ACC112 (cell line): ENCODE measurements around the gene MRPL30.
"Not testable (repeated sequence)": the region's sequence is repeated elsewhere in the genome, so short reads cannot be mapped to it uniquely, and the experiment has no call there.

Experiments used
- H2AFZ ChIP-seq: fragments of 200-600 bp; sonication (generic); one replicate; pipeline ENCODE4 v1.6.0; 2017; ENCODE audit warnings: antibody characterized with exemption, low read length; ENCODE audit not compliant: unreplicated experiment
- H3K27ac ChIP-seq: fragments of 200-600 bp; sonication (generic); 2 replicates; pipeline ENCODE4 v1.5.1; 2014; ENCODE audit warnings: low read depth, mild to moderate bottlenecking, antibody characterized with exemption, low read length, moderate library complexity
- H3K27me3 ChIP-seq: fragments of 200-600 bp; sonication (generic); 2 replicates; pipeline ENCODE4 v1.6.1; 2014; ENCODE audit warnings: mild to moderate bottlenecking, antibody characterized with exemption, low read length, moderate library complexity, mixed read lengths; ENCODE audit not compliant: insufficient read depth
- H3K36me3 ChIP-seq: fragments of 200-600 bp; sonication (generic); 2 replicates; pipeline ENCODE4 v1.6.1; 2016; ENCODE audit warnings: mild to moderate bottlenecking, antibody characterized with exemption, low read length, moderate library complexity, mixed read lengths; ENCODE audit not compliant: insufficient read depth
- H3K4me1 ChIP-seq: fragments of 200-600 bp; sonication (generic); one replicate; pipeline ENCODE4 v1.6.1; 2016; ENCODE audit warnings: low read length, mixed read lengths; ENCODE audit not compliant: insufficient read depth, unreplicated experiment, control insufficient read depth
- H3K4me3 ChIP-seq: fragments of 200-600 bp; sonication (generic); 2 replicates; pipeline ENCODE4 v1.5.1; 2014; ENCODE audit warnings: mild to moderate bottlenecking, low read depth, low read length
- H3K79me2 ChIP-seq: fragments of 200-600 bp; sonication (generic); one replicate; pipeline ENCODE4 v1.6.0; 2016; ENCODE audit warnings: low read length; ENCODE audit not compliant: control insufficient read depth, unreplicated experiment, insufficient read depth

The MRPL30 gene

GRCh38 chr2:99180755-99181623 lies at the start of gene MRPL30, which contains the start of gene MITD1:
Gene MRPL30, plus strand, starts transcription at chr2:99181184. Its CDS starts 5,020 bp downstream, at chr2:99186204.
Gene MITD1, minus strand, starts transcription at chr2:99181058. Its CDS starts 77 bp downstream, at chr2:99180981.
- Histone ChIP-seq H3K36me3 (no peaks in the 10 kb centered on the region), H3K27ac (peak within 1 kb of the TSS; percentile 62), H2AFZ (peak within 1 kb of the TSS; percentile 96), H3K4me3 (peak within 1 kb of the TSS; percentile 97), H3K4me1 (peaks cover 17% of the 10 kb centered on the region), H3K27me3 (no peaks in the 10 kb centered on the region), H3K79me2 (peaks cover 78% of the 10 kb centered on the region)

DNA sequence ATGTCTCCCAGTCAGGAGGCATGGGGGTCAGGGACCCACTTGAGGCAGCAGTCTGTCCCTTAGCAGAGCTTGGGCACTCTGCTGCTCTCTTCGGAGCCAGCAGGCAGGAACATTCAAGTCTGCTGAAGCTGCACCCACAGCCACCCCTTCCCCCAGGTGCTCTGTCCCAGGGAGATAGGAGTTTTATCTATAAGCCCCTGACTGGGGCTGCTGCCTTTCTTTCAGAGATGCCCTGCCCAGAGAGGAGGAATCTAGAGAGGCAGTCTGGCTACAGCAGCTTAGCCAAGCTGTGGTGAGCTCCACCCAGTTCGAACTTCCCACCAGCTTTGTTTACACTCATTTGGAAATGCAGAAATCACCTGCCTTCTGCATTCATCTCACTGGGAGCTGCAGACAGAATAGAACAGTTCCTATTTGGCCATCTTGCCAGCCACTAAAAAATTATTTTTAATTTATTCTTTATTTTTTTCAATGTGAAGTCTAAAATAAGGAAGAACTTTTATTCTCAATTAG lies 45.9 kb upstream of the MRPL30 start:
- H3K4me3 ChIP-seq, H3K27me3 ChIP-seq, H3K4me1 ChIP-seq, H2AFZ ChIP-seq, H3K79me2 ChIP-seq, H3K27ac ChIP-seq, H3K36me3 ChIP-seq: not testable (repeated sequence)

GRCh38 chr2:99139003-99139402 lies 42.0 kb upstream of the MRPL30 start:
- Histone ChIP-seq H3K27ac (no peak overlapping the region), H3K79me2 (no peaks in the 10 kb centered on the region), H3K4me1 (no peaks in the 10 kb centered on the region), H3K36me3 (no peaks in the 10 kb centered on the region), H2AFZ (no peak overlapping the region), H3K4me3 (no peak overlapping the region), H3K27me3 (peaks cover 6% of the 10 kb centered on the region; the same call in 1 of the 2 replicates)

GRCh38 chr2:99140056-99140859 lies 40.7 kb upstream of the MRPL30 start:
- H3K27ac ChIP-seq: no peak overlapping the region
- peak overlapping the region; percentile 48 for H2AFZ ChIP-seq
- H3K79me2 ChIP-seq: no peaks in the 10 kb centered on the region
- no peaks in the 10 kb centered on the region for H3K36me3 ChIP-seq
- no peaks in the 10 kb centered on the region for H3K4me1 ChIP-seq
- H3K27me3 ChIP-seq: peaks cover 6% of the 10 kb centered on the region; the same call in 1 of the 2 replicates
- peak overlapping the region; percentile 87 for H3K4me3 ChIP-seq

DNA sequence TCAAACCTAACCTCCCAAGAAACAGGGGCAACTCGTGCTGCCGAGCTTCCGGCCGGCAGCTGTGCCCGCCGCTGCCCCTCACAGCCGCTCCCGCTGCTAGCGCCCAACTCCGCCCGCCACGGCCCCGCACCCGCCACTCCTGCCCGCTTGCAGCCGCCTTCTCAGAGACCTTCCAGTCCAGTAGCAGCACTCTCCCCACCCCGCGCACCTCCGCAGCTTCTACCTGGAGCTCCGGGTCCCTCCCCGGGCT lies 40.2 kb upstream of the MRPL30 start:
- peak overlapping the region; percentile 87 for H3K4me3 ChIP-seq
- H3K27me3 ChIP-seq: peaks cover 6% of the 10 kb centered on the region; the same call in 1 of the 2 replicates
- H3K36me3 ChIP-seq: no peaks in the 10 kb centered on the region
- no peak overlapping the region for H3K27ac ChIP-seq
- peak overlapping the region; percentile 48 for H2AFZ ChIP-seq
- no peaks in the 10 kb centered on the region for H3K79me2 ChIP-seq
- no peaks in the 10 kb centered on the region for H3K4me1 ChIP-seq

DNA sequence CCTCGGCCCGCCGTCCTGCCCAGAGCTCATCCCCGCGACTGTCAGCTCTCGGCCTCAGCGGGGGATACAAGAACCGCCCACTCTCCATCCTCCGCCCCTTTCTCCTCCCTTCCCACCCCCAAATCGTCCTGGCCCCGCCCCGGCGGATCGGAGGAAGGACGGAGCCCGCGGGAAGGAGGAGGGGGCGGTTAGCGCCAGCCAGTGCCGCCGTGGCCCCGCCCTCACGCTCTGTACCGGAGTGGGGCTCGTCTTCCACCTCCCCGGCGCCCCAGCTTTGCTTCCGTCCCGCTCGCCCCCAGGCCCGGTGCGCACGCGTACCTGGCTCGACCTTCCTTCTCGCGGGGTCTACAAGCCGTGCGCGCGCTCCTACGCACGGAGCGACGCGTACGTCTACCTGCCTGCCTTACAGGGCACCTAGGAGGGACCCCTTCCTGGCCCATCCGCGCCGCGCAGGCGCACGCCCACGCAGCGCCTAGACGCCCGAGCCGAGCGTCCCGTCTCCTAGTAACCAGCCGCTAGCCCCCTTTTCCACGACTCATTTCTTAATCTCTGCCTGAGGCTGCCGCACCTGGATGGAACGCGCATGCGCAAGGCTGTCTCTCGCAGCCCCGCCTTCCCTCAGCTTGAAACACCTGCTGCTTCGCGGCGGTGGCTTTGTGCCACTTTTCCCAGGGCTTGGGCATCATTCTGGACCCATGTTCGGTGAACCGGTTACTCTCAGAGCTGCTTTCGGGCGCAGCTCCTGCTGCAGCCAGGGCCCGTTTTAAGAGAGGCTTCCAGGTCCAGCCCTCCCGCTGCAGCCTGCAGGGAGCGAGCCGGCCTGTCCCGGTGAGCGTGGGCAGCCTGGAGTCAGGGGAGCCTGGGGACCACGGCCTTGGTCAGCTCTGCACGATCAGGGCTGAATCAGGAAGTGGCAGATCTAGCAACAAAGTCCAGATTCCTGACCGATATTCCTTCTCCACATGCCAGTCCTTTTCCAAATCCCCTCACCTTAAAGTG lies 39.6 kb upstream of the MRPL30 start, which contains the start of gene C2orf15:
Gene C2orf15 (plus strand): TSS at position 598 of the 999 bp plus-strand sequence. CDS start 8,852 bp downstream, outside the sequence.
- peaks cover 6% of the 10 kb centered on the region; the same call in 1 of the 2 replicates for H3K27me3 ChIP-seq
- no peaks in the 10 kb centered on the region for H3K4me1 ChIP-seq
- H3K4me3 ChIP-seq: peak within 1 kb of the TSS; percentile 87
- no peak within 1 kb of the TSS for H3K27ac ChIP-seq
- H2AFZ ChIP-seq: peak within 1 kb of the TSS; percentile 66
- no peaks in the 10 kb centered on the region for H3K79me2 ChIP-seq
- H3K36me3 ChIP-seq: no peaks in the 10 kb centered on the region

DNA sequence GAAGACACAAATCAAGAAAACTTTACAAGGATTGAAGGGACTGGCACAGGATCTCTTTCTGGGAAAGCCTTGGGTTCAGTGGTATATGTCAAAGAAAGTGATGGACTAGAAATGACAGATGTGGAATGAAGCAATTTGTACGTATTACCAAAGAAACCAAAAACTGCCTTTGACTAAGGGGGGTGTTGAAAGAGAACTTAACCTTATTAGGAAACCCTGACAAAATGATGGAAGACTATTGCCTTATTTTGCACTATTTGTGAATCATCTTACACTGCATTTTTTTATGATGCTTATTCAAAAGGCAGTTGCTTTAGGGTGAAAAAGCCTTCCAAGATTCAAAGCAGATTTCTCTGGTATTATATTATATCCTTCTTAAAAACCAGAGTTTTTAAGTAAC lies 30.3 kb upstream of the MRPL30 start:
- Histone ChIP-seq H3K36me3 (no peaks in the 10 kb centered on the region), H3K79me2 (no peaks in the 10 kb centered on the region), H3K27me3 (no peaks in the 10 kb centered on the region), H3K27ac (no peak overlapping the region), H2AFZ (no peak overlapping the region), H3K4me3 (no peak overlapping the region), H3K4me1 (no peaks in the 10 kb centered on the region)

GRCh38 chr2:99152199-99152895 lies 28.6 kb upstream of the MRPL30 start:
- Histone ChIP-seq H2AFZ (no peak overlapping the region), H3K27ac (no peak overlapping the region), H3K79me2 (peaks cover 3% of the 10 kb centered on the region), H3K27me3 (no peaks in the 10 kb centered on the region), H3K4me3 (no peak overlapping the region), H3K36me3 (no peaks in the 10 kb centered on the region), H3K4me1 (no peaks in the 10 kb centered on the region)

DNA sequence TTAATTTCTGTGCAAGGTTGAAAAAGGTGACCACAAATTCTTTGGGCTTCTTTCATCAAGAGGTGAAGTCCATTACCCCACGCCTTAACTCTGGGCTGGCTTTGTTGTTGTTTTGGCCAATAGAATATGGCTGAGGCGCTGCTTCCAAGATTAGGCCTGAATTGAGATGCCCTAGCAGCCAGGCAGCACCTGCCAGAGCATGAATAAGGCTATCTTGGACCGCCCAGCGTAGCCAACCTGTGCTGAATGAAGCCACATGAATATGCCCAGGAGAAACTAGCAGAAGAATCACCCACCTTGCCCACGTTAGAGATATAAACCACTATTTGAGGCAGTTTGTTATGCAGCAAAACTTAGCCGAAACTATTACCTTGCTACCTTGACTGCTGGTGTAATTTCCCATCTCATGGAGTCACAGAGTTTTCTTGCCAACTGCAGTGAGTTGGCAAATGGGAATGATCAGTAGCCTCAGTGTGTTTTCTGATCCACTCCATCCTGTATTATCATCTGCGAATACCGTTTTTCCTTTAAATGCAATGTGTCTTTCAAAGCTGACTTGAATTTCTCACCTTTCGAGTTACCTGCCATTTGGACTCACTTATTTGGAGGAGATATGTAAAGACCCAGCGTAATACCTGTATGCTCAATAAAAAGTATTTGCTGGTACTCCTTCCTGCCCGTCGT lies 26.9 kb upstream of the MRPL30 start:
- H3K36me3 ChIP-seq: no peaks in the 10 kb centered on the region
- H3K4me3 ChIP-seq: peak overlapping the region; percentile 89

More for the DNA sequence above, 26.9 kb upstream of the MRPL30 start:
- H3K79me2 ChIP-seq: peaks cover 3% of the 10 kb centered on the region
- no peak overlapping the region for H3K27ac ChIP-seq
- peak overlapping the region; percentile 91 for H2AFZ ChIP-seq
- no peaks in the 10 kb centered on the region for H3K4me1 ChIP-seq
- no peaks in the 10 kb centered on the region for H3K27me3 ChIP-seq
